GM21390 (cell line): ENCODE measurements around the gene TFEB.

Experiments
- ATAC-seq: cut with Tn5 transposase; IDR thresholded peaks from one replicate; pipeline ENCODE4 v1.9.1; 2021; ENCODE audit not compliant: unreplicated experiment

TFEB gene

GRCh38 chr6:41641352-41641925 is 94.0 kb downstream of the TFEB start:
- ATAC-seq: no peak

GRCh38 chr6:41640426-41640825 is 95.0 kb downstream of the TFEB start:
- no peak for ATAC-seq

- no peak for ATAC-seq
Observed at GRCh38 chr6:41639809-41640371, 95.5 kb downstream of the TFEB start.

GRCh38 chr6:41638935-41639808 is 96.2 kb downstream of the TFEB start:
- ATAC-seq: no peak

- ATAC-seq: no peak
Observed at GRCh38 chr6:41638002-41638934, 97.1 kb downstream of the TFEB start, which contains the start of gene MDFI. Gene MDFI, plus strand, starts transcription at chr6:41638468. Its CDS starts 282 bp downstream, at chr6:41638750.

GRCh38 chr6:41637194-41638001 is 98.0 kb downstream of the TFEB start:
- no peak for ATAC-seq

GRCh38 chr6:41636833-41637193 is 98.6 kb downstream of the TFEB start:
- ATAC-seq: no peak

GRCh38 chr6:41635365-41635764 is 100.0 kb downstream of the TFEB start:
- ATAC-seq: no peak

- no peak for ATAC-seq
Observed at GRCh38 chr6:41634657-41635056, 100.8 kb downstream of the TFEB start.
